ENCODE results near the gene HHAT.

HHAT gene

GRCh38 chr1:210568631-210569030 lies 239.9 kb downstream of the HHAT start:
- no peak for DNase-seq

GRCh38 chr1:210570116-210570515 lies 241.4 kb downstream of the HHAT start:
- DNase-seq, result no peak

GRCh38 chr1:210571356-210572284 lies 242.9 kb downstream of the HHAT start:
- no peak for DNase-seq

GRCh38 chr1:210573141-210573540 lies 244.4 kb downstream of the HHAT start:
- DNase-seq, result no peak

- DNase-seq, result no peak
Observed at GRCh38 chr1:210582205-210582970, 253.7 kb downstream of the HHAT start.

GRCh38 chr1:210584439-210585113 lies 255.9 kb downstream of the HHAT start:
- DNase-seq, result no peak

GRCh38 chr1:210586771-210587170 lies 258.1 kb downstream of the HHAT start:
- DNase-seq, result no peak

- no peak for DNase-seq
Observed at GRCh38 chr1:210587566-210587965, 258.9 kb downstream of the HHAT start.

- DNase-seq, result no peak
Observed at GRCh38 chr1:210588357-210588756, 259.7 kb downstream of the HHAT start.

- DNase-seq, result no peak
Observed at GRCh38 chr1:210588946-210589345, 260.2 kb downstream of the HHAT start.

GRCh38 chr1:210591214-210591613 lies 262.5 kb downstream of the HHAT start:
- DNase-seq, result no peak

GRCh38 chr1:210594605-210595004 lies 265.9 kb downstream of the HHAT start:
- DNase-seq, result no peak

- no peak for DNase-seq
Observed at GRCh38 chr1:210596641-210597040, 267.9 kb downstream of the HHAT start.

GRCh38 chr1:210597555-210598134 lies 268.9 kb downstream of the HHAT start:
- DNase-seq, result no peak

- no peak for DNase-seq
Observed at GRCh38 chr1:210598135-210598652, 269.5 kb downstream of the HHAT start.

GRCh38 chr1:210600421-210601159 lies 271.9 kb downstream of the HHAT start:
- DNase-seq, result no peak

- DNase-seq, result no peak
Observed at GRCh38 chr1:210603123-210603522, 274.4 kb downstream of the HHAT start.

- DNase-seq, result no peak
Observed at GRCh38 chr1:210605099-210605498, 276.4 kb downstream of the HHAT start.

- DNase-seq, result no peak
Observed at GRCh38 chr1:210607361-210607760, 278.7 kb downstream of the HHAT start.

- no peak for DNase-seq
Observed at GRCh38 chr1:210608767-210609166, 280.1 kb downstream of the HHAT start.

- no peak for DNase-seq
Observed at GRCh38 chr1:210616356-210616755, 287.7 kb downstream of the HHAT start.

GRCh38 chr1:210617293-210617692 lies 288.6 kb downstream of the HHAT start:
- DNase-seq, result no peak
